B cell (primary cell): ENCODE results near the gene GNAS. TPM values are rescaled to one million over a fixed set of nuclear protein-coding genes. Genes with fewer than 3 reads are reported as not detected.

ENCODE experiments used
- ATAC-seq: fragments of 200-7000 bp; cut with Tn5 transposase; one replicate; pipeline ENCODE4 v1.10.0; 2021; ENCODE audit warnings: low read depth, mild to moderate bottlenecking, moderate number of reproducible peaks, moderate library complexity
- CTCF ChIA-PET: fragments of 350-600 bp; sonication (Branson Sonifier 250); formaldehyde crosslinking; loops from one replicate; lab custom pipeline; 2021; ENCODE audit warnings: antibody characterized with exemption, inconsistent platforms; lab: Charles Lee
- POLR2A ChIA-PET: fragments of 350-600 bp; sonication (Branson Sonifier 250); formaldehyde crosslinking; loops from one replicate; lab custom pipeline; 2021; ENCODE audit warnings: antibody characterized with exemption; lab: Charles Lee
- DNase-seq: peaks from one replicate; pipeline ENCODE4 v3.0.0; 2013
- H2AFZ ChIP-seq: 2 replicates; pipeline ENCODE4 v1.6.1; 2012; ENCODE audit warnings: mild to moderate bottlenecking, low read depth, low read length; ENCODE audit not compliant: insufficient read depth, poor library complexity, severe bottlenecking
- H3K27ac ChIP-seq, 2 donors: 1 replicate in 1 of 2; 2 replicates in 1 of 2; pipeline ENCODE4 v1.5.1; 2012 to 2013; ENCODE audit warnings: low read length in 2 of 2, mild to moderate bottlenecking in 2 of 2, moderate library complexity in 1 of 2
- H3K27me3 ChIP-seq, 4 experiments: fragments of 200-600 bp in 1 of 4; sonication (generic) in 1 of 4; replicated peaks in 1 of 4; 1 replicate in 2 of 4; 2 replicates in 2 of 4; pipeline versions ENCODE4 v1.6.1 to v1.7.0; 2013 to 2016; ENCODE audit warnings: low read length in 3 of 4, mild to moderate bottlenecking in 2 of 4, mixed read lengths in 1 of 4, moderate library complexity in 1 of 4; ENCODE audit not compliant: insufficient read depth in 4 of 4, control insufficient read depth in 3 of 4; ENCODE audit errors: control extremely low read depth in 1 of 4
- H3K36me3 ChIP-seq, 2 experiments: replicated peaks in 1 of 2; 1 replicate in 1 of 2; 2 replicates in 1 of 2; pipeline versions ENCODE4 v1.6.1 to v1.7.1; 2013; ENCODE audit warnings: low read length in 1 of 2; ENCODE audit not compliant: insufficient read depth in 2 of 2, control insufficient read depth in 1 of 2; ENCODE audit errors: control extremely low read depth in 1 of 2, extremely low read depth in 1 of 2
- H3K4me1 ChIP-seq, 2 donors: fragments of 200-600 bp in 1 of 2; sonication (generic) in 1 of 2; 1 replicate in 1 of 2; 2 replicates in 1 of 2; pipeline versions ENCODE4 v1.5.1 to v1.6.1; 2013 to 2017; ENCODE audit warnings: low read length in 2 of 2; ENCODE audit not compliant: control insufficient read depth in 2 of 2, insufficient read depth in 2 of 2
- H3K4me2 ChIP-seq: replicated peaks from 2 replicates; pipeline ENCODE3; 2012; ENCODE audit warnings: mild to moderate bottlenecking, low read depth, low read length; ENCODE audit not compliant: poor library complexity, severe bottlenecking
- H3K4me3 ChIP-seq, 5 experiments: fragments of 200-600 bp in 1 of 5; sonication (generic) in 1 of 5; 1 replicate in 3 of 5; 2 replicates in 2 of 5; pipeline versions ENCODE4 v1.5.1 to v1.7.0; 2011 to 2016; ENCODE audit warnings: low read length in 4 of 5, mild to moderate bottlenecking in 4 of 5, low read depth in 2 of 5, control low read depth in 1 of 5, moderate library complexity in 1 of 5; ENCODE audit not compliant: insufficient read depth in 1 of 5; ENCODE audit errors: control extremely low read depth in 1 of 5, extremely low read depth in 1 of 5
- H3K79me2 ChIP-seq: fragments of 200-600 bp; sonication (generic); one replicate; pipeline ENCODE4 v1.6.0; 2016; ENCODE audit warnings: low read length; ENCODE audit not compliant: control insufficient read depth, insufficient read depth
- H3K9ac ChIP-seq: fragments of 200-600 bp; sonication (generic); 2 replicates; pipeline ENCODE4 v1.6.1; 2017; ENCODE audit warnings: mild to moderate bottlenecking, low read length, moderate library complexity
- H3K9me3 ChIP-seq, 3 donors: one replicate each; pipeline versions ENCODE4 v1.6.1 to v1.7.1; 2013; ENCODE audit warnings: low read length in 2 of 3; ENCODE audit not compliant: control insufficient read depth in 2 of 3, insufficient read depth in 1 of 3; ENCODE audit errors: control extremely low read depth in 1 of 3
- H4K20me1 ChIP-seq: 2 replicates; pipeline ENCODE4 v1.6.0; 2012; ENCODE audit warnings: mild to moderate bottlenecking, low read length; ENCODE audit not compliant: insufficient read depth, control insufficient read depth, poor library complexity, severe bottlenecking
- H3K27ac Mint-ChIP-seq: one replicate; pipeline ENCODE4 v1.8.0; 2021; ENCODE audit warnings: mixed read lengths
- H3K27me3 Mint-ChIP-seq: one replicate; pipeline ENCODE4 v1.8.0; 2021; ENCODE audit warnings: mixed read lengths
- H3K4me1 Mint-ChIP-seq: one replicate; pipeline ENCODE4 v1.8.0; 2021; ENCODE audit warnings: mixed read lengths
- H3K4me3 Mint-ChIP-seq: one replicate; pipeline ENCODE4 v1.8.0; 2021; ENCODE audit warnings: mixed read lengths
- H3K9me3 Mint-ChIP-seq: one replicate; pipeline ENCODE4 v1.8.0; 2022; ENCODE audit warnings: mixed read lengths; ENCODE audit not compliant: insufficient read depth
- CTCF ChIP-seq: fragments of 200-600 bp; IDR thresholded peaks from one replicate; pipeline ENCODE4 v1.8.0; 2022; ENCODE audit warnings: antibody characterized with exemption, mild to moderate bottlenecking
- EZH2 ChIP-seq: IDR thresholded peaks from 2 replicates; pipeline ENCODE4 v1.6.1; 2012; ENCODE audit warnings: borderline replicate concordance, low read depth, mild to moderate bottlenecking, moderate library complexity, low read length; ENCODE audit not compliant: insufficient read depth, poor library complexity, severe bottlenecking
- WGBS: methylation state at CpG from one replicate; pipeline ENCODE4 v1.1.5; 2013; ENCODE audit warnings: missing lambda C conversion rate; ENCODE audit not compliant: insufficient coverage; 5-methylcytosine and 5-hydroxymethylcytosine counted together
- intact Hi-C: fragments of 100-400 bp; cut with micrococcal nuclease; formaldehyde crosslinking; loops from one replicate; pipeline ENCODE4 v1.10.0; 2022
- polyA minus RNA-seq: library from RNA; depleted of rRNA, polyadenylated mRNA; stranded (reverse); fragments of >200 nt; gene quantifications from 2 replicates; pipeline ENCODE4 v1.2.3, GENCODE V29; 2012
- polyA plus RNA-seq: library from polyadenylated mRNA; depleted of rRNA; stranded (reverse); fragments of >200 nt; gene quantifications from 2 replicates; pipeline ENCODE4 v1.2.3, GENCODE V29; 2012
- total RNA-seq, 2 donors: library from RNA; stranded (reverse); fragments of 120-200 nt in 1 of 2; gene quantifications; 1 replicate in 1 of 2; 2 replicates in 1 of 2; pipeline versions ENCODE4 v1.2.3 to v1.2.4, GENCODE V29; 2013 to 2022

The GNAS gene
- total RNA-seq (676 and 714 TPM in 2 replicates), polyA plus RNA-seq (1,181 and 1,422 TPM in 2 replicates), polyA minus RNA-seq (469 and 831 TPM in 2 replicates)
- total RNA-seq (2013), result 442 TPM

DNA sequence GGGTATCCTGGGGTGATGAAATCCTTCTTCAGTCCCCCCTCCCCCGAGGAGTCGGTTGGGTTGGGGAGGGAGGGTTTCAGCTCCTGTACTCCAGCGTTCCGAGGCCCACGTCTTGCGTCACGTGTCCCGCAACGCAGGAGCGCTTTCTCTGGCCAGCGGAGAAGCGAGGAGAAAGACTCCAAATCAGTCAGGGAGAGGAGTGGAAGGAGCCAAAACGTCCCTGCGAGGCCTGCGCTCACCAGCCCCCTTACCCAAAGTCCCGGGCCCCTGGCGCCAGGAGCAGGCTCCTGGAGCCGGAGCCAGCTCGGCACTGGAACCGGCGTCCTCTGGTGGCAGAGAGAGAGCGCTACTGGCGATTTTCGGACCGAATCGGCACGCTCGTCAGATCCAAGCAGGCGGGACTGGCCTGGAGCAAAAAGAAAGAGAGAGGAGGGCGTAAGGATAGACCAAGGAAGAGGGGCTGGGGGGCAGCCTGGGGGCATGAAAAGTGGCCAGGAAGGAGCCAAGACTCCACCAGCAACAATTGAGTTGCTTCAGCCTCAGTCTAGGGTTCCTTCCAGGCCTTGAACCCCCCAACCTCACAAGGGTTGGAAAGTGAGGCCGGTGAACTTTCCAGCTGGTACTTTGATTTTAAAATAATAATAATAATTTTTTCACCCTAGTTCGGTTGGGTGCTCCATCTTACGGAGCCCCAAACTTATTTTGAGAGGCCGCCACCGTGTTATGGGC lies at the start of gene GNAS:
GNAS (plus strand) TSS at position 174 of the 729 bp plus-strand sequence.
- ATAC-seq, result no peak

More for the DNA sequence above, at the start of gene GNAS:
- TF ChIP-seq EZH2 (no peak), CTCF (peak; percentile 57)
- Histone ChIP-seq H3K4me1 (peaks cover 39 to 52% of the 10 kb centered on the region in 2 donors), H4K20me1 (no peaks in the 10 kb centered on the region), H3K27me3 (peaks cover 0 to 68% (median 22%) of the 10 kb centered on the region in 4 experiments), H3K79me2 (no peaks in the 10 kb centered on the region), H3K27ac (no peak within 1 kb of the TSS), H3K9me3 (peaks cover 0 to 39% (median 0%) of the 10 kb centered on the region in 3 donors), H3K4me3 (peak within 1 kb of the TSS in 4 of 5 experiments; percentile 25 to 58 (median 50)), H3K9ac (peak within 1 kb of the TSS; percentile 58), H3K4me2 (peak within 1 kb of the TSS; percentile 78), H2AFZ (peak within 1 kb of the TSS; percentile 64), H3K36me3 (no peaks in the 10 kb centered on the region)
- ChIA-PET POLR2A (no interaction called here), CTCF (interaction anchor here (0.7 to 1.6 kb wide), 6 partner anchors 18 to 617 kb away, joined by 3 to 6 read pairs (median 3); partner anchors contain the start of gene STX16)
- DNase-seq, result peak; percentile 63
- WGBS, result 47% methylated on average over 30 of the region's 35 CpGs
- H3K4me1 Mint-ChIP-seq, result peaks cover 32% of the 10 kb centered on the region
- intact Hi-C loops, result loop anchor here (2.0 to 5.0 kb wide), 2 partner anchors 200 to 616 kb away; partner anchors contain the start of gene STX16
- H3K27me3 Mint-ChIP-seq, result peaks cover 56% of the 10 kb centered on the region
- peak within 1 kb of the TSS; percentile 93 for H3K4me3 Mint-ChIP-seq
- no peak within 1 kb of the TSS for H3K27ac Mint-ChIP-seq
- no peaks in the 10 kb centered on the region for H3K9me3 Mint-ChIP-seq
